Measurements from ENCODE around the gene EGR4.

The EGR4 gene

GRCh38 chr2:73253400-73253799 is 39.9 kb downstream of the EGR4 start:
- TF ChIP-seq CTCF (IDR thresholded peaks at IDR 0.05; ENCODE audit: low read depth, low read length) = no peak
- in situ Hi-C loops (cut with HindIII; ENCODE audit: low sequenced_read_pairs) = no loop called here
- H3K4me3 ChIP-seq (ENCODE audit: low read depth, low read length) = no peak overlapping the region
- DNase-seq (ENCODE audit: low read depth, low spot score) = no peak

DNA sequence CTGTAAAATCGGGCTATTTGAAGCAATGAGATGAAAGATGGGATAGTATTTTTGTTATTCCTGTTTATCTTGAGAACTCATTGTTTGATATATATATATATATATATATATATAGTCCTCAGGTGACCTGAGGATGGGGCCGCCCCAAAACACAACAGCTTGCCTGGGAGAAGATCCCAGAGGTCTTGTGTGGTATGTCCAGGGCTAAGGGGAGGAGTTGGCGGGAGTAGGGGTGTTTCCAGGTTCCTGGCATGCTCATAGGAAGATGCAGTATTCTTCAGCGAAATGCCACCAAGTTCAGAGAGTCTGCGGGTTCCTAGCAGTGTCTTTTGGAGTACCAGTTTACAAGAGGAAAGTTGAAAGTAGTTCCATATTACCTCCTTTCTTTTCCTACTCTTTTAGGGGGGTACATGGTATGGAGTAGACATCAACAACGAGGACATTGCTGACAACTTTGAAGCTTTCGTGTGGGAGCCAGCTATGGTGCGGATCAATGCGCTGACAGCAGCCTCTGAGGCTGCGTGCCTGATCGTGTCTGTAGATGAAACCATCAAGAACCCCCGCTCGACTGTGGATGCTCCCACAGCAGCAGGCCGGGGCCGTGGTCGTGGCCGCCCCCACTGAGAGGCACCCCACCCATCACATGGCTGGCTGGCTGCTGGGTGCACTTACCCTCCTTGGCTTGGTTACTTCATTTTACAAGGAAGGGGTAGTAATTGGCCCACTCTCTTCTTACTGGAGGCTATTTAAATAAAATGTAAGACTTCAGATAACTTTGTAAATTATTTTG is 40.9 kb downstream of the EGR4 start:
- TF ChIP-seq CTCF (IDR thresholded peaks at IDR 0.05; ENCODE audit: low read depth, low read length) = no peak
- no peak for DNase-seq (ENCODE audit: low read depth, low spot score)
- no peak overlapping the region for H3K4me3 ChIP-seq (ENCODE audit: low read depth, low read length)
- in situ Hi-C loops (cut with HindIII; ENCODE audit: low sequenced_read_pairs) = no loop called here

DNA sequence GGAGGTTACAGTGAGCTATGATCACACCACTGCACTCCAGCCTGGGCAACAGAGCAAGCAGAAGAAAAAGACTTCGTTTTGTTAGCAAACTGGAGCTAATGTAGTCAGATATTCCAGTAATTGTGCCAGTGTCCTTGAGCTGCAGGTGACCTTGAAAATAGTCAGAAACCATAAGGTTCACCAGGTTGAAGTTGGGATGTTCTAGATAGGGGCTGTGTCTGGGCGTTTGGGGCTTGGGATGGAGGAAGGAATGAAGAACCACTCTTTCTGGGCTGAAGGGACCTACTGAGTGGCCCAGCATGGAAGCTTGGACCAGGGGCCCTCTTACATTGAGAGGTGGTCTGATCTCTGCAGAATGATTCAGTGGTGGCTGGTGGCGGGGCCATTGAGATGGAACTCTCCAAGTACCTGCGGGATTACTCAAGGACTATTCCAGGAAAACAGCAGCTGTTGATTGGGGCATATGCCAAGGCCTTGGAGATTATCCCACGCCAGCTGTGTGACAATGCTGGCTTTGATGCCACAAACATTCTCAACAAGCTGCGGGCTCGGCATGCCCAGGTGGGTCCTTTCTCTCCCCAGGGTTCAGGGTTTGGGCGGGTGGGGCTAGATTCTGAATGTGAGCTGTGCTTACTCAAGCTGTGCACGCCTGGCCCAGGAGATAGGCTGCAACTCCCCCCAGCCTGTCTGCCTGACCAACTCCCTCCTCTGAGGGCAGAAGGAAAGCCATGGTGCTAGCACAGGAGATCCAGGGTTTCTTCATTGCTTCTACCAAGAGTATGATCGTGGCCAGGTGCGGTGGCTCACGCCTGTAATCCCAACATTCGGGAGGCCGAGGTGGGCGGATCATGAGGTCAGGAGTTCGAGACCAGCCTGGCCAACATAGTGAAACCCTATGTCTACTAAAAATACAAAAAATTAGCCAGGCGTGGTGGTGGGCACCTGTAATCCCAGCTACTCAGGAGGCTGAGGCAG is 42.2 kb downstream of the EGR4 start:
- H3K4me3 ChIP-seq (ENCODE audit: low read depth, low read length) = no peak overlapping the region
- in situ Hi-C loops (cut with HindIII; ENCODE audit: low sequenced_read_pairs) = no loop called here
- no peak for TF ChIP-seq CTCF (IDR thresholded peaks at IDR 0.05; ENCODE audit: low read depth, low read length)
- no peak for DNase-seq (ENCODE audit: low read depth, low spot score)

GRCh38 chr2:73249636-73250035 is 43.7 kb downstream of the EGR4 start:
- TF ChIP-seq CTCF (IDR thresholded peaks at IDR 0.05; ENCODE audit: low read depth, low read length) = no peak
- no peak for DNase-seq (ENCODE audit: low read depth, low spot score)
- in situ Hi-C loops (cut with HindIII; ENCODE audit: low sequenced_read_pairs) = no loop called here
- H3K4me3 ChIP-seq (ENCODE audit: low read depth, low read length) = no peak overlapping the region

GRCh38 chr2:73246850-73247249 is 46.5 kb downstream of the EGR4 start:
- H3K4me3 ChIP-seq (ENCODE audit: low read depth, low read length) = no peak overlapping the region
- in situ Hi-C loops (cut with HindIII; ENCODE audit: low sequenced_read_pairs) = no loop called here
- TF ChIP-seq CTCF (IDR thresholded peaks at IDR 0.05; ENCODE audit: low read depth, low read length) = no peak
- DNase-seq (ENCODE audit: low read depth, low spot score) = no peak

DNA sequence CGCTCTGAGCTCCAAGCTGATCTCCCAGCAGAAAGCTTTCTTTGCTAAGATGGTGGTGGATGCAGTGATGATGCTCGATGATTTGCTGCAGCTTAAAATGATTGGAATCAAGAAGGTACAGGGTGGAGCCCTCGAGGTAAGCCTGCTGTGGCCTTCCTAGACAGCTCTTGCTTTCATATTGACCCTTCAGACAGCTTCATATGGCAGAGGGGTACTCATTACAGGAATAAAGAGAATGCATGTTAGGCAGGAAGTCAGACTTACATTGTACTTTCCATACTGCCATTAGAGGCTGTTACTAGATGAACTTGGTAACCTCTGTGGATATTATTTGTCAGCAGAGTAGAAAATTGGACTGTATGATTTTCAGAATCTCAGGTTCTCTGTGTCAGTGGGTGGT is 48.8 kb downstream of the EGR4 start:
- no peak for TF ChIP-seq CTCF (IDR thresholded peaks at IDR 0.05; ENCODE audit: low read depth, low read length)
- H3K4me3 ChIP-seq (ENCODE audit: low read depth, low read length) = no peak overlapping the region
- no peak for DNase-seq (ENCODE audit: low read depth, low spot score)
- in situ Hi-C loops (cut with HindIII; ENCODE audit: low sequenced_read_pairs) = no loop called here
